ENCODE data around the gene CFAP46.
"Not testable (repeated sequence)": the region's sequence is repeated elsewhere in the genome, so short reads cannot be mapped to it uniquely, and the experiment has no call there.

CFAP46 gene

GRCh38 chr10:132912713-132913558 is 29.4 kb downstream of the CFAP46 start:
- DNase-seq (ENCODE audit: low read depth) = no peak

DNA sequence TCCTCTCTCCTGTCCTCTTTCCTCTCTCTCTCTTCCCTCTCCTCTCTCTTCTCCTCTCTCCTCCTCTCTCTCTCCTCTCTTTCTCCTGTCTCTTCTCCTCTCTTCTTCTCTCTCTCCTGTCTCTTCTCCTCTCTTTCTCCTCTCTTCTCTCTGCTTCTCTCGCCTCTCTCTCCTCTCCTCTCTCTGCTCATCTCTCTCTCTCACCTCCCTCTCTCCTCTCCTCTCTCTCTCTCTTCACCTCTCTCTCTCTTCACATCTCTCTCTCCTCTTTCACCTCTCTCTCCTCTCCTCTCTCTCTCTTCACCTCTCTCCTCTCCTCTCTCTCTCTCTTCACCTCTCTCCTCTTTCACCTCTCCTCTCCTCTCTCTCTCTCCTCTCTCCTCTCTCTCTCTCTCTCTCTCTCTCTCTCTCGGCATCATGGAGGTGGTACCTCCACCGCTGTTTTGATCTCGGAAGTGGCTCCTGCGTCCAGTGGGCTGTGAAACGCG is 30.1 kb downstream of the CFAP46 start:
- no peak for DNase-seq (ENCODE audit: low read depth)

GRCh38 chr10:132911786-132912097 is 30.6 kb downstream of the CFAP46 start:
- no peak for DNase-seq (ENCODE audit: low read depth)

GRCh38 chr10:132910901-132911785 is 31.2 kb downstream of the CFAP46 start:
- DNase-seq (ENCODE audit: low read depth) = no peak

GRCh38 chr10:132910186-132910880 is 32.0 kb downstream of the CFAP46 start:
- DNase-seq (ENCODE audit: low read depth) = no peak

GRCh38 chr10:132909491-132910071 is 32.8 kb downstream of the CFAP46 start:
- no peak for DNase-seq (ENCODE audit: low read depth)

- DNase-seq (ENCODE audit: low read depth) = no peak
These were observed 33.6 kb downstream of the CFAP46 start for GRCh38 chr10:132908621-132909295.

- DNase-seq (ENCODE audit: low read depth) = no peak
These were observed 34.3 kb downstream of the CFAP46 start for GRCh38 chr10:132907821-132908620.

DNA sequence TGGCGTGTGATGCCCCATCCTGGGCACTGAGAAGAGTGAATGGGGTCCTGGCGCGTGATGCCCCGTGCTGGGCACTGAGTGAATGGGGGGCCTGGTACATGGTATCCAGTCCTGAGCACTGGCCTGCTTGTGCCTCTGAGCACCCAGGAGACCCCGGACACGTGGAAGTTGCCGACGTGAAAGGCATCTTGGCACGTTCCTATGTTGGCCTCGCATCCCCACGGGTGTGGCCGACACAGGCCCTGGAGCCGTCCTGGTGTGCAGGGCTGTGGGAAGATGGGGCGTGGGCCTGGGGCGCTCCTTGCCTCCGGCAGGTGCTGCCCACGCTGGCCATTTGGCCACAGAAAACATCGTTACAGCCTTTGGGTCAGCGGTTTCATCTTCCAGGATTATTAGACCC is 35.5 kb downstream of the CFAP46 start:
- DNase-seq (ENCODE audit: low read depth) = no peak

GRCh38 chr10:132906106-132906505 is 36.3 kb downstream of the CFAP46 start:
- DNase-seq (ENCODE audit: low read depth) = no peak

- DNase-seq (ENCODE audit: low read depth) = no peak
These were observed 36.7 kb downstream of the CFAP46 start for GRCh38 chr10:132905661-132906060.

GRCh38 chr10:132904814-132905649 is 37.3 kb downstream of the CFAP46 start:
- no peak for DNase-seq (ENCODE audit: low read depth)

- no peak for DNase-seq (ENCODE audit: low read depth)
These were observed 38.1 kb downstream of the CFAP46 start for GRCh38 chr10:132904181-132904813.

GRCh38 chr10:132902656-132903575 is 39.5 kb downstream of the CFAP46 start:
- DNase-seq (ENCODE audit: low read depth) = not testable (repeated sequence)

DNA sequence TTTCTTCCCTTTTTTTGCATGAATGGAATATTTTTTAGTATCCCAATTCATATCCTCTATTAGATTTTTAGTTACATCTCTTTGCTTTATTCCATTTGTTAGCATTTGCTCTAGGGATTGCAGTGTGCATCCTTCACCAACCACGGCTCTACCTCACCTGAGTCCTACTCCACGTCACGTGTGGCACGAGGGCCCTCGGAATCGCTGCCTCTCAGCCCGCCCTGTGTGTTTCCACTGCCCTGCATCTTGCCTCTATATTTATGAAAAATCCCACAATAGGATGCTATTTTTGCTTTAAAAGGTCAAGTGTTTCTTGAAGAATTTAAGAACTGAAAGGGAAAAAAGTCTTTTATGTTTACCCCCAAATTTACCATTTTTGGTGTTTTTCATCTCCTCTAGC is 41.0 kb downstream of the CFAP46 start:
- DNase-seq (ENCODE audit: low read depth) = no peak

DNA sequence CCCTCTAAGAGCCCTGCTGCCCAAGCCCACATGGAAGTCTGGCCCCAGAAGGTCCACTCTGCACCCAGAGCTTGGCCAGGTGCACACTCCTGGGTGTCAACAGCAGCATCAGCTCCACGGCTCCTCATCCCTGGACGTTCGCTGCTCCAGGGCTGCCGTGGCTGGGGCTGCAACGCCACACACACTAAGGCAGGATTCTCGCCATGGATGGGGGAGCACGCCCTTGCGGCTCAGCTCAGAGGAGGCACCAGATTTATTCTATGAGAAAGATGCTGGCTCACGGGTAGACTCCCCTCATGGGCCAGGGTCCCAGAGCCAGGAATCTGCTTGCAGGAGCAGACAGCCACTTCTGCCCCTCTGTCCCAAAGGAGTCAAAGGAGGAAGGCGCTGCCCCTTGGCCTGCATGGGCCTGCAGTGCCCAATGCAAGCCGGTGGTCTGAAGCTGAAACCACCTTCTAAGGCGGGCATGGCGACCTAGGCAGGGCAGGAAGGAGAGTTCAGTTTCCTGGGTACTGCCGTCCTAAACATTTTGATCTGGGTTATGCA is 42.1 kb downstream of the CFAP46 start:
- no peak for DNase-seq (ENCODE audit: low read depth)

DNA sequence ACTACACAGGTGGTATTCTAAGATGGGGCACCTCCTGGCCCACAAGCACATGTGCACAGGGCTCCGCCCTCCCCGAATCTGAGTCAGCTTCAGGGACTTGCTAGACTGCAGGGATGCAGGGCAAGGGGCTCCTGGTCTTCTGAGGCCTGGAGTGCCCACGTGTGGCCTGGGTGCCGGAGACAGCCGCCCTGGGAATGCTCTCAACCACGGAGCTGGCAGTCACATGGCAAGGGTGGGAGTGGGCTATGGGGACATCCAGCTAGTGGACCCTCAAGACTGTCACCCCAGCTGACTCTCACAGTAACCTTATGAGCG is 42.7 kb downstream of the CFAP46 start:
- no peak for DNase-seq (ENCODE audit: low read depth)

All from T-helper 22 cell (primary cell).